Choroid plexus epithelial cell (primary cell): ENCODE measurements around the gene FANCM.
A peak's percentile ranks its signal among the peaks of the same experiment; 100 is the strongest.

Experiments used
- DNase-seq: peaks from one replicate; pipeline ENCODE4 v3.0.0-alpha.2; 2010; ENCODE audit warnings: low read depth
- H3K4me3 ChIP-seq: 2 replicates; pipeline ENCODE4 v1.5.1; 2011; ENCODE audit warnings: low read depth, mild to moderate bottlenecking, control low read depth, low read length, moderate library complexity
- CTCF ChIP-seq: conservative IDR thresholded peaks from 2 replicates; pipeline ENCODE4 v1.5.1; 2011; ENCODE audit warnings: low read depth, mild to moderate bottlenecking, control low read depth, inconsistent platforms, low read length, moderate library complexity

The FANCM gene

GRCh38 chr14:45238988-45239387 is 103.3 kb downstream of the FANCM start:
- DNase-seq = no peak
- H3K4me3 ChIP-seq = no peak overlapping the region
- no peak for TF ChIP-seq CTCF

- DNase-seq = no peak
- no peak for TF ChIP-seq CTCF
- peak overlapping the region; percentile 3 for H3K4me3 ChIP-seq
Measured at GRCh38 chr14:45242706-45243105, 107.0 kb downstream of the FANCM start.

- no peak for TF ChIP-seq CTCF
- no peak for DNase-seq
- H3K4me3 ChIP-seq = no peak overlapping the region
Measured at GRCh38 chr14:45246151-45246550, 110.4 kb downstream of the FANCM start.

- no peak for TF ChIP-seq CTCF
- peak; percentile 21 for DNase-seq
- H3K4me3 ChIP-seq = no peak overlapping the region
Measured at GRCh38 chr14:45246691-45247090, 111.0 kb downstream of the FANCM start.

- TF ChIP-seq CTCF = no peak
- H3K4me3 ChIP-seq = no peak overlapping the region
- no peak for DNase-seq
Measured at GRCh38 chr14:45247427-45247826, 111.7 kb downstream of the FANCM start.

- no peak for TF ChIP-seq CTCF
- peak; percentile 96 for DNase-seq
- H3K4me3 ChIP-seq = peak overlapping the region; percentile 31
Measured at GRCh38 chr14:45249856-45250575, 114.3 kb downstream of the FANCM start.
